HepG2 (cell line): Measurements from ENCODE around the gene C1orf94.

ENCODE experiments used
- ATF3 ChIP-seq: sonication (generic); formaldehyde crosslinking; IDR thresholded peaks from 2 replicates; pipeline ENCODE4 v1.4.0; 2020; ENCODE audit warnings: missing genetic modification reagents
- CTCF ChIP-seq: sonication (generic); formaldehyde crosslinking; IDR thresholded peaks from 2 replicates; pipeline ENCODE4 v1.5.0; 2020; ENCODE audit warnings: mild to moderate bottlenecking, missing genetic modification reagents, moderate library complexity
- EHMT2 ChIP-seq: fragments of 200-600 bp; sonication (generic); IDR thresholded peaks from 2 replicates; pipeline ENCODE4 v1.7.0; 2017; ENCODE audit warnings: antibody characterized with exemption, low read depth, low read length, borderline replicate concordance
- HOXA5 ChIP-seq: sonication (generic); formaldehyde crosslinking; IDR thresholded peaks from 2 replicates; pipeline ENCODE4 v1.4.0; 2020; ENCODE audit warnings: missing genetic modification reagents
- MNT ChIP-seq: fragments of 450-650 bp; IDR thresholded peaks from 2 replicates; pipeline ENCODE4 v1.6.1; 2016
- PHF8 ChIP-seq: sonication (generic); formaldehyde crosslinking; IDR thresholded peaks from 2 replicates; pipeline ENCODE4 v1.5.0; 2020; ENCODE audit warnings: missing genetic modification reagents
- SALL1 ChIP-seq: sonication (generic); formaldehyde crosslinking; IDR thresholded peaks from 2 replicates; pipeline ENCODE4 v1.8.0; 2022; ENCODE audit warnings: mild to moderate bottlenecking, missing genetic modification reagents
- SP1 ChIP-seq, 2 experiments: fragments of 450-650 bp in 1 of 2; sonication (generic) in 1 of 2; formaldehyde crosslinking in 1 of 2; IDR thresholded peaks; 2 replicates each; pipeline versions ENCODE4 v1.4.0 to v1.6.1; 2016 to 2020; ENCODE audit warnings: missing genetic modification reagents in 1 of 2
- TERF1 ChIP-seq: sonication (generic); formaldehyde crosslinking; IDR thresholded peaks from 2 replicates; pipeline ENCODE4 v1.8.0; 2022; ENCODE audit warnings: mild to moderate bottlenecking, missing genetic modification reagents, moderate library complexity
- ZBTB8A ChIP-seq: sonication (generic); formaldehyde crosslinking; IDR thresholded peaks from 2 replicates; pipeline ENCODE4 v1.4.0; 2020; ENCODE audit warnings: mild to moderate bottlenecking, low read depth, missing genetic modification reagents, borderline replicate concordance
- ZNF530 ChIP-seq: sonication (generic); formaldehyde crosslinking; IDR thresholded peaks from 2 replicates; pipeline ENCODE4 v1.5.0; 2020; ENCODE audit warnings: low read depth, mild to moderate bottlenecking, missing genetic modification reagents
- ZNF589 ChIP-seq: sonication (generic); formaldehyde crosslinking; conservative IDR thresholded peaks from 2 replicates; pipeline ENCODE4 v1.8.0; 2022; ENCODE audit warnings: mild to moderate bottlenecking, moderate library complexity, missing genetic modification reagents

- TF ChIP-seq ZNF589 (CRISPR knock-in tag) (no peak), SALL1 (CRISPR knock-in tag) (no peak), ATF3 (CRISPR knock-in tag) (no peak), CTCF (CRISPR knock-in tag) (no peak), EHMT2 (no peak), ZBTB8A (CRISPR knock-in tag) (no peak), ZNF530 (CRISPR knock-in tag) (no peak), SP1 (IDR thresholded peaks at IDR 0.05) (no peak), SP1 (CRISPR knock-in tag; IDR thresholded peaks at IDR 0.05) (no peak), TERF1 (CRISPR knock-in tag) (no peak), MNT (no peak), HOXA5 (CRISPR knock-in tag) (no peak), PHF8 (no peak)
Observed at GRCh38 chr1:34167389-34167788, 9.3 kb upstream of the C1orf94 start.
